Keratinocyte (primary cell): Measurements from ENCODE around the gene APBB1IP. TPM values are rescaled to one million over a fixed set of nuclear protein-coding genes. Genes with fewer than 3 reads are reported as not detected.

Source experiments
- DNase-seq: peaks from one replicate; pipeline ENCODE4 v3.0.0-alpha.2; 2011; ENCODE audit warnings: low read depth, missing footprints, low spot score
- FAIRE-seq: peaks from 2 replicates; lab custom pipeline; 2011; peaks lifted over from hg19 to GRCh38; lab: Jason Lieb, UNC
- H2AFZ ChIP-seq: 2 replicates; pipeline ENCODE4 v1.6.0; 2012; ENCODE audit warnings: low read length, control low read depth, inconsistent platforms; ENCODE audit not compliant: control insufficient read depth
- H3K27ac ChIP-seq: 2 replicates; pipeline ENCODE4 v1.5.1; 2011; ENCODE audit warnings: low read length; ENCODE audit not compliant: control insufficient read depth, insufficient read depth
- H3K27me3 ChIP-seq: 3 replicates; pipeline ENCODE4 v1.6.0; 2011; ENCODE audit warnings: low read length; ENCODE audit not compliant: control insufficient read depth, insufficient read depth; ENCODE audit errors: extremely low read depth
- H3K36me3 ChIP-seq, 2 experiments: 2 replicates in 1 of 2; 3 replicates in 1 of 2; pipeline ENCODE4 v1.5.1; 2011; ENCODE audit warnings: low read length in 2 of 2, mild to moderate bottlenecking in 1 of 2; ENCODE audit not compliant: control insufficient read depth in 2 of 2, insufficient read depth in 2 of 2; ENCODE audit errors: extremely low read depth in 1 of 2
- H3K4me1 ChIP-seq: 3 replicates; pipeline ENCODE4 v1.5.1; 2011; ENCODE audit warnings: low read length; ENCODE audit not compliant: control insufficient read depth, insufficient read depth; ENCODE audit errors: extremely low read depth
- H3K4me2 ChIP-seq: 3 replicates; pipeline ENCODE4 v1.6.0; 2011; ENCODE audit warnings: low read depth, low read length; ENCODE audit not compliant: control insufficient read depth, insufficient read depth; ENCODE audit errors: extremely low read depth
- H3K4me3 ChIP-seq, 3 experiments: fragments of 200-600 bp in 1 of 3; sonication (generic) in 1 of 3; 2 replicates in 2 of 3; 3 replicates in 1 of 3; pipeline ENCODE4 v1.5.1; 2011 to 2016; ENCODE audit warnings: low read length in 3 of 3, mild to moderate bottlenecking in 3 of 3, control low read depth in 2 of 3, inconsistent platforms in 1 of 3, low read depth in 1 of 3, mixed read lengths in 1 of 3, mixed run types in 1 of 3, moderate library complexity in 1 of 3; ENCODE audit not compliant: control insufficient read depth in 2 of 3, insufficient read depth in 2 of 3; ENCODE audit errors: extremely low read depth in 1 of 3
- H3K79me2 ChIP-seq: 2 replicates; pipeline ENCODE4 v1.6.0; 2012; ENCODE audit warnings: low read length; ENCODE audit not compliant: control insufficient read depth, insufficient read depth
- H3K9ac ChIP-seq: 3 replicates; pipeline ENCODE4 v1.6.0; 2011; ENCODE audit warnings: low read length; ENCODE audit not compliant: control insufficient read depth, insufficient read depth; ENCODE audit errors: extremely low read depth
- H3K9me1 ChIP-seq: 3 replicates; pipeline ENCODE4 v1.6.0; 2011; ENCODE audit warnings: low read length; ENCODE audit not compliant: control insufficient read depth, insufficient read depth; ENCODE audit errors: extremely low read depth
- H3K9me3 ChIP-seq: 2 replicates; pipeline ENCODE4 v1.5.1; 2012; ENCODE audit warnings: low read depth, low read length; ENCODE audit not compliant: control insufficient read depth
- H4K20me1 ChIP-seq: 3 replicates; pipeline ENCODE4 v1.6.0; 2011; ENCODE audit warnings: low read length; ENCODE audit not compliant: control insufficient read depth, insufficient read depth; ENCODE audit errors: extremely low read depth
- CTCF ChIP-seq, 3 experiments: IDR thresholded peaks in 1 of 3; conservative IDR thresholded peaks in 1 of 3; optimal IDR thresholded peaks in 1 of 3; 2 replicates in 2 of 3; 3 replicates in 1 of 3; pipeline versions ENCODE3 to v1.5.1; 2011; ENCODE audit warnings: low read length in 3 of 3, mild to moderate bottlenecking in 3 of 3, moderate library complexity in 2 of 3, control low read depth in 1 of 3, inconsistent platforms in 1 of 3; ENCODE audit not compliant: insufficient read depth in 2 of 3; ENCODE audit errors: extremely low read depth in 1 of 3
- EZH2 ChIP-seq: IDR thresholded peaks from one replicate; pipeline ENCODE4 v1.6.1; 2012; ENCODE audit warnings: inconsistent platforms, mild to moderate bottlenecking, low read length, moderate library complexity
- dilution Hi-C: fragments of 300-500 bp; cut with MboI; formaldehyde crosslinking; loops from one replicate; pipeline ENCODE4 v1.7.0; 2020; ENCODE audit warnings: low sequenced_read_pairs; ENCODE audit not compliant: extremely low pct_ligation_motif_present
- polyA plus RNA-seq, 5 experiments: library from polyadenylated mRNA; depleted of rRNA in 3 of 5; stranded (reverse) in 3 of 5; stranded (forward) in 1 of 5; unstranded in 1 of 5; fragments of >200 nt; gene quantifications; 1 replicate in 1 of 5; 2 replicates in 3 of 5; 3 replicates in 1 of 5; pipeline versions ENCODE4 v1.2.1 to v1.2.3, GENCODE V29; 2011 to 2012; ENCODE audit warnings: missing spikeins in 2 of 5, low read depth in 1 of 5, low replicate concordance in 1 of 5

Gene APBB1IP
- polyA plus RNA-seq, 1 donor (not counting 4 experiments of a cell fraction or from before 2014, with no cell fraction given) = not detected

GRCh38 chr10:26543567-26544306 is 105.6 kb downstream of the APBB1IP start:
- no peak overlapping the region for H3K9ac ChIP-seq
- H3K4me1 ChIP-seq = no peaks in the 10 kb centered on the region
- no peaks in the 10 kb centered on the region for H4K20me1 ChIP-seq
- no peaks in the 10 kb centered on the region for H3K36me3 ChIP-seq
- no peak overlapping the region for H2AFZ ChIP-seq
- TF ChIP-seq EZH2 (no peak), CTCF (optimal IDR thresholded peaks at IDR 0.05 in 1 of 3, IDR thresholded peaks at IDR 0.05 in 1 of 3, conservative IDR thresholded peaks at IDR 0.05 in 1 of 3; ENCODE audit: extremely low read depth in 1 of 3, insufficient read depth in 2 of 3, low read length in 3 of 3) (no peak)
- FAIRE-seq = no peak
- H3K9me1 ChIP-seq = no peaks in the 10 kb centered on the region
- H3K9me3 ChIP-seq = no peaks in the 10 kb centered on the region
- H3K79me2 ChIP-seq = no peaks in the 10 kb centered on the region
- H3K4me3 ChIP-seq = no peak overlapping the region
- H3K4me2 ChIP-seq = no peak overlapping the region
- no peaks in the 10 kb centered on the region for H3K27me3 ChIP-seq
- dilution Hi-C loops = no loop called here
- no peak for DNase-seq
- no peak overlapping the region for H3K27ac ChIP-seq

- no peaks in the 10 kb centered on the region for H3K27me3 ChIP-seq
- H2AFZ ChIP-seq = no peak overlapping the region
- no peaks in the 10 kb centered on the region for H3K36me3 ChIP-seq
- H3K79me2 ChIP-seq = no peaks in the 10 kb centered on the region
- no peak for FAIRE-seq
- no peaks in the 10 kb centered on the region for H4K20me1 ChIP-seq
- no peak overlapping the region for H3K27ac ChIP-seq
- H3K4me2 ChIP-seq = no peak overlapping the region
- no peak overlapping the region for H3K9ac ChIP-seq
- no peak for DNase-seq
- H3K4me1 ChIP-seq = no peaks in the 10 kb centered on the region
- H3K4me3 ChIP-seq = no peak overlapping the region
- H3K9me1 ChIP-seq = no peaks in the 10 kb centered on the region
- dilution Hi-C loops = no loop called here
- no peak for TF ChIP-seq CTCF (optimal IDR thresholded peaks at IDR 0.05 in 1 of 3, IDR thresholded peaks at IDR 0.05 in 1 of 3, conservative IDR thresholded peaks at IDR 0.05 in 1 of 3; ENCODE audit: extremely low read depth in 1 of 3, insufficient read depth in 2 of 3, low read length in 3 of 3)
- TF ChIP-seq EZH2 = no peak
- H3K9me3 ChIP-seq = no peaks in the 10 kb centered on the region
Observed at GRCh38 chr10:26544932-26545331, 106.8 kb downstream of the APBB1IP start.
